GM19025 (cell line): Measurements from ENCODE around the gene OSBP2.

ENCODE experiments used
- ATAC-seq: cut with Tn5 transposase; IDR thresholded peaks from one replicate; pipeline ENCODE4 v1.9.1; 2021; ENCODE audit warnings: mild to moderate bottlenecking, low read depth, moderate library complexity; ENCODE audit not compliant: unreplicated experiment

Gene OSBP2

GRCh38 chr22:30890686-30891442, 196.2 kb downstream of the OSBP2 start:
- no peak for ATAC-seq

DNA sequence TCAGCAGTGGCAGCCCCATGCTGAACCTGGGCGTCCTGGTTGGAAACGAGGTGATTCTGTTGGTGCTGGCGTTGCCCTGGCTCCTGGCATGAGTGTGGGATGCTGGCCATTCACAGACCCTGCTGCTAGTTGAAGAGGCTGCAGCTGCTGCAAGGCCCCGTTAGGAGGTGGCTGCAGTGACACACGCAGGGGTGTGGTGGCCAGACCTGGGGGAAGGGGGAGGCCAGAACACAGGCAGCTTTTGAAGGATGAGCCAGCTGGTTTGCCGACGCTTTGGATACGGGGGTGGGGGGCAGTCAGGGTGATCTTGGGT, 196.7 kb downstream of the OSBP2 start:
- no peak for ATAC-seq

- no peak for ATAC-seq
Measured at GRCh38 chr22:30891781-30892180, 197.1 kb downstream of the OSBP2 start.

- ATAC-seq = no peak
Measured at GRCh38 chr22:30892286-30892685, 197.6 kb downstream of the OSBP2 start.

GRCh38 chr22:30892731-30893221, 198.1 kb downstream of the OSBP2 start:
- ATAC-seq = no peak

DNA sequence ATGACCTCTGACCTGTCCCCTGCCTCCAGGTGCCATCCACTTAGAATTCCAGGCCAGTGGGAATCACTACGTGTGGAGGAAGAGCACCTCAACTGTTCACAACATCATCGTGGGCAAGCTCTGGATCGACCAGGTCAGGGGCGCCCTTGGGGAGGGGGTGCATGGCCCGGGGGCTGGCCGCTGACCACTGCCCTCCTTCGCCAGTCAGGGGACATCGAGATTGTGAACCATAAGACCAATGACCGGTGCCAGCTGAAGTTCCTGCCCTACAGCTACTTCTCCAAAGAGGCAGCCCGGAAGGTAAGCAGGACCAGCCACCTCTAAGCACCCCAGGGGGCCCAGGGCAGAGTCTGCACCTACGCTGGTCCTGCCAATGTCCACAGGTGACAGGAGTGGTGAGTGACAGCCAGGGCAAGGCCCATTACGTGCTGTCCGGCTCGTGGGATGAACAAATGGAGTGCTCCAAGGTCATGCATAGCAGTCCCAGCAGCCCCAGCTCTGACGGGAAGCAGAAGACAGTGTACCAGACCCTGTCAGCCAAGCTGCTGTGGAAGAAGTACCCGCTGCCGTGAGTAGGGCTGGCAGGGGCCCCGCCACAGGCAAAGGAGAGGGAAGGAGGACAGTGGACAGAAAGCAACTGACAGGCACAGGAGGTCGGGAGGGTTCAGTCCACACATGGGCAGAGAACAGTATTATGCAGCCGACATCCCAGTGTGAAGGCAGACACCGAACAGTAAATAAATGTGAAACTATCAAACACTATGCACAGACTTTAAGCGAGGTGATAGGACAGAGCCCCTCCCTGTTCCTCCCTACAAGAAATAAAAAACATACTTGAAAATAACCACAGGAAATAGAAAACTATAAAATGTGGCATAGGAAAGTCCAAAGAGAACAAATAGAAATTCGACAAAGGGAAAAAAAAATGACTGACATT, 199.0 kb downstream of the OSBP2 start:
- no peak for ATAC-seq

DNA sequence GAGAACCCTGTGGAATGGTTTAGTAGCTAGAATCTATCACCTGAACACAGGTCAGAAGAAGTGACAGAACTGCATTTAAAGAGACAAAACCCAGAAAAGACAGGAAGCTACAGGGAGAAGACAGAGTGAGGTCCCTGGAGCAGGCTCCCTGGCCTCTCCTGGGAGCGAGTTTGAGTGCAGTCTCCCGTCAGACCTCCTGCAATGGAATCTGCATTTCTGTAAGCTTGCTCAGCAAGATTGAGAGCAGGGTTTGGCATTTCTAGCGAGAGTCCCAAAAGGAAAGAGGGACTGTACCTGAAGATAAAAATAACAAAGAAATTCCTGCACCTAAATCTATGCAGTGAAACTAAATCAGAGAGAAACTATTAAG, 199.7 kb downstream of the OSBP2 start:
- ATAC-seq = no peak

DNA sequence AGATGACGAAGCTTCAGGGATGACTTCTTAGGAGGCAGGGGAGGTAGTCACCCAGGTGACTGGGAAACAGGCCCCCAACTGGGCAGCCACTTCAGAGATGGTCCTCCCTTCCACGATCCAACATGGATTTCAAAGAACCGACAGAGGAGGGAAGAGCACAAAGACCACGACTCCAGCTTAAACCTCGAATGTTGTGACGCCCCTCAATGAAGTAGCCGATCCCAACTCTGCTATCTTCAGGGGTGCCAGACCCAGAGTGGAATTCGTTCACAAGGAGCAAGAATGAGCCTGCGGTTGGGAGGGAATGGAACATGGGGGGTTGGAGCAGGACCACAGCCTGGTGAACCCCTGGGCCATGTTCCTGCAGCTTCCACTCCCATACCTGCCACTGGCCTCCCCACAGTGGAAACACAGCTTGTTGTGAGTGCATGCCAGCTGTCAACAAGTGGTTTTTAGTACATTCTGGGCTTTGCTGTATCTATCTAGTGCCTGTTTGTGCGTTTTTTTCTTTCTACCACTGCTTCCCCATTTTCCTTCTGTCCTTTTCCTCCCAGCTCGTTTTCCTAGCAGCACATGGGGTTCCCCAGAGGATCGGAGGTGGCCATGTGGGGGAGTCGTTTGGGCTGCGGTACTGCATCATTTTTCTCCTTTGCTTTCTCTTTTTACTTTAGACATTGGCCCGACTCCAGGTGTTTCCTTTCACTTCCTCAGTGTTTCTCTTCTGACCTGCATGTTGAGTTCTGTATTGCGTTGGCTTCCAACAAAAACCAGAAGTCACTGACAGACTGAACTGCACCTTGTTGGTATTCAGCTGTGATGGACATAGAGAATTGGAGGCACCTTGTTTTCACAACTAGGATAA, 208.1 kb downstream of the OSBP2 start:
- no peak for ATAC-seq

- no peak for ATAC-seq
Measured at GRCh38 chr22:30903876-30904460, 209.3 kb downstream of the OSBP2 start.

DNA sequence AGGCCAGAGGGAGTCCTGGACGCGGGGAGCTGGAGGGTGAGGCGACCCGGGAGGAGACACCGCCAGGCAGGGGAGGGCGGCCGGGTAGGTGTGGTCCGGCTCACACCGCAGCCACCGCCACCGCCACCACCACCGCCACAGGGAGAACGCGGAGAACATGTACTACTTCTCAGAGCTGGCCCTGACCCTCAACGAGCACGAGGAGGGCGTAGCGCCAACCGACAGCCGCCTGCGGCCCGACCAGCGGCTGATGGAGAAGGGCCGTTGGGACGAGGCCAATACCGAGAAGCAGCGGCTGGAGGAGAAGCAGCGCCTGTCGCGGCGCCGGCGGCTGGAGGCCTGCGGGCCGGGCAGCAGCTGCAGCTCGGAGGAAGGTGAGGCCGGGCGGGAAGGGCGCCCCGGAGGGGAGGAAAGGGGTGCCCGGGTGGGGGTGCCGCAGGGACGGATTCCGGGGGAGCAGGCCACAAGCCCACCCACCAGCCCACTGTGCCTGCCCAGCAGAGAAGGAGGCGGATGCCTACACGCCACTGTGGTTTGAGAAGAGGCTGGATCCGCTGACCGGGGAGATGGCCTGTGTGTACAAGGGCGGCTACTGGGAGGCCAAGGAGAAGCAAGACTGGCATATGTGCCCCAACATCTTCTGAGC, 211.1 kb downstream of the OSBP2 start:
- no peak for ATAC-seq

- ATAC-seq = no peak
Measured at GRCh38 chr22:30906411-30906810, 211.7 kb downstream of the OSBP2 start.

- ATAC-seq = no peak
Measured at GRCh38 chr22:30906946-30907345, 212.3 kb downstream of the OSBP2 start.

GRCh38 chr22:30908051-30908461, 213.4 kb downstream of the OSBP2 start:
- no peak for ATAC-seq

GRCh38 chr22:30909306-30909705, 214.6 kb downstream of the OSBP2 start:
- ATAC-seq = no peak

- ATAC-seq = no peak
Measured at GRCh38 chr22:30910358-30910757, 215.7 kb downstream of the OSBP2 start.

- no peak for ATAC-seq
Measured at GRCh38 chr22:30918761-30919160, 224.1 kb downstream of the OSBP2 start.

- no peak for ATAC-seq
Measured at GRCh38 chr22:30919973-30920372, 225.3 kb downstream of the OSBP2 start.

DNA sequence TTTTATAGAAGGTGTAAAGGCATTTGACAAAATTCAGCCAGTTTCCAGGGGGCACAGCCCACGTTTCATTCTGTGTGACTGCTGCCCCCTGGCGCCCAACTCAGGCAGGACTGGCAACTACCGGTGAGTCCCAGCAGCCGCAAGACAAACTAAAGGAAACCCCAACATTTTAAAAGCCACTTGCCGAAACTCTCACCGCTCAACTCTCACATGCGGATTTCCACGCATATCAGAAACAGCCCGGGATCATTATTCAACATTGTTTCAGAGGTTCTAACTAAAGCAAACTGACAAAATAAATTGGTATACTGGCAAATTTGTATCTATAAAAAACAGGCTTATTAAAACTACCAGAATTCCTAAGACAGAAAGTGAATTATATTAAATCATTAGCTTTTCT, 225.7 kb downstream of the OSBP2 start:
- no peak for ATAC-seq

- ATAC-seq = no peak
Measured at GRCh38 chr22:30921108-30921507, 226.4 kb downstream of the OSBP2 start.

DNA sequence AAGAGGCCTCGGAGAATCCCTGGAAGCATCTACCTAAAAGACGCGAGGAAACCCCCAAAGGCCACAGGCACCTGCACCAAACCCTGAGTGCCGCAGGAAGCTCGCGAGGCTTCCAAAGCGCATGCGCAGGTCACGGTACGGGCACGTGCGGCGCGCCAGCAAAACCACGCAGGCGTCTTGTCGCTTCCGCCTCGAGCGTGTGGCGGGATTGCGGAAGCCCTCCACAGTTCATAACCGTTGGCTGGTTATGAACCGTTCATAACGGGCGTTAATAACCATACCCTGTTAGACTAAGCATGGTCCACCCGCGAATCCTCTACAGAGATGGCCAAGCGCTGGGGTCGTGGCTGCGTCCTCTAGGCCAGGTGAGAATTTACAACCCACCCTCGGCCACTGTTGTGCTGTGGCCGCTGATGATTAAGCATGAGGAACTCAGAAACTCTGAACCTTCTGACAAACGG, 227.5 kb downstream of the OSBP2 start:
- ATAC-seq = no peak
